Fibroblast of villous mesenchyme (primary cell): Measurements from ENCODE around the gene OR51E1. TPM values are rescaled to one million over a fixed set of nuclear protein-coding genes. Genes with fewer than 3 reads are reported as not detected.

Experiments used
- DNase-seq: peaks from one replicate; pipeline ENCODE4 v3.0.0-alpha.2; 2010; ENCODE audit warnings: low read depth
- H3K4me3 ChIP-seq: 2 replicates; pipeline ENCODE4 v1.5.1; 2011; ENCODE audit warnings: low read depth, mild to moderate bottlenecking, low read length
- CTCF ChIP-seq: IDR thresholded peaks from 2 replicates; pipeline ENCODE4 v1.5.1; 2012; ENCODE audit warnings: low read depth, mild to moderate bottlenecking, low read length; ENCODE audit not compliant: insufficient read depth
- total RNA-seq: library from RNA; depleted of rRNA; stranded (reverse); fragments of >200 nt; gene quantifications from 2 replicates; pipeline ENCODE4 v1.2.3, GENCODE V29; 2012

OR51E1 gene
- total RNA-seq, 1 donor, result not detected

GRCh38 chr11:4704790-4705334 is 61.1 kb downstream of the OR51E1 start:
- no peak overlapping the region for H3K4me3 ChIP-seq
- DNase-seq, result no peak
- no peak for TF ChIP-seq CTCF

Other genes starting within 250 kb of the OR51E1 start
- gene OR52K2, start 194.7 kb upstream of the OR51E1 start, total RNA-seq, result not detected in 2 replicates
- not detected in 2 replicates for gene OR52K1, start 161.3 kb upstream of the OR51E1 start, total RNA-seq
- not detected in 2 replicates for gene OR52M1, start 98.8 kb upstream of the OR51E1 start, total RNA-seq
- gene OR52I2, start 62.2 kb upstream of the OR51E1 start, total RNA-seq, result not detected in 2 replicates
- under 0.01 TPM in 1 of 2 replicates, not detected in the other for gene OR52I1, start 49.9 kb upstream of the OR51E1 start, total RNA-seq
- gene TRIM68, start 35.8 kb upstream of the OR51E1 start, total RNA-seq, result 9.3 and 12.1 TPM in 2 replicates
- gene OR51D1, start 6.5 kb upstream of the OR51E1 start, total RNA-seq, result not detected in 2 replicates
- gene OR51E2, start 53.9 kb downstream of the OR51E1 start, total RNA-seq, result 0.43 and 1.9 TPM in 2 replicates
- gene MMP26, start 60.8 kb downstream of the OR51E1 start, total RNA-seq, result not detected in 2 replicates
- gene OR51F1, start 126.0 kb downstream of the OR51E1 start, total RNA-seq, result not detected in 2 replicates
- gene OR52R1, start 160.4 kb downstream of the OR51E1 start, total RNA-seq, result not detected in 2 replicates
- not detected in 2 replicates for gene OR51F2, start 177.3 kb downstream of the OR51E1 start, total RNA-seq
- not detected in 2 replicates for gene OR51S1, start 205.2 kb downstream of the OR51E1 start, total RNA-seq
- not detected in 2 replicates for gene OR51T1, start 237.9 kb downstream of the OR51E1 start, total RNA-seq